OCI-LY3 (cell line): ENCODE results near the gene SLC5A6.

ENCODE experiments used
- H2AFZ ChIP-seq: fragments of 200-600, 300-600 bp; shearing (Covaris generic); 2 replicates; pipeline ENCODE4 v1.6.0; 2014; ENCODE audit warnings: antibody characterized with exemption, low read depth, low read length
- H3K27ac ChIP-seq: fragments of 200-600, 300-600 bp; sonication (generic); 2 replicates; pipeline ENCODE4 v1.5.1; 2014; ENCODE audit warnings: mild to moderate bottlenecking, low read length, moderate library complexity, mixed read lengths
- H3K27me3 ChIP-seq: fragments of 200-600, 300-600 bp; sonication (generic); 2 replicates; pipeline ENCODE4 v1.6.1; 2014; ENCODE audit warnings: low read depth, low read length, mixed read lengths
- H3K36me3 ChIP-seq: fragments of 200-600, 300-600 bp; sonication (generic); replicated peaks from 2 replicates; pipeline ENCODE3; 2014; ENCODE audit warnings: low read depth, low read length, mixed read lengths
- H3K4me1 ChIP-seq: fragments of 300-600, 200-600 bp; sonication (generic); 2 replicates; pipeline ENCODE4 v1.6.1; 2014; ENCODE audit warnings: low read length, mixed read lengths
- H3K4me2 ChIP-seq: fragments of 200-600, 300-600 bp; sonication (generic); 2 replicates; pipeline ENCODE4 v1.6.1; 2014; ENCODE audit warnings: low read length, mixed read lengths
- H3K4me3 ChIP-seq: fragments of 300-600, 200-600 bp; sonication (generic); 2 replicates; pipeline ENCODE4 v1.5.1; 2014; ENCODE audit warnings: antibody characterized with exemption, mild to moderate bottlenecking, low read length, moderate library complexity
- H3K79me2 ChIP-seq: fragments of 300-600, 200-600 bp; shearing (Covaris generic); 2 replicates; pipeline ENCODE4 v1.6.1; 2014; ENCODE audit warnings: mild to moderate bottlenecking, low read length, mixed read lengths
- H3K9ac ChIP-seq: fragments of 300-600, 200-600 bp; shearing (Covaris generic); 2 replicates; pipeline ENCODE4 v1.6.0; 2014; ENCODE audit warnings: mild to moderate bottlenecking, low read length, moderate library complexity
- H3K9me3 ChIP-seq: fragments of 200-600, 300-600 bp; shearing (Covaris generic); 2 replicates; pipeline ENCODE4 v1.6.1; 2014; ENCODE audit warnings: low read length, mixed read lengths; ENCODE audit not compliant: insufficient read depth
- H4K20me1 ChIP-seq: fragments of 200-600, 300-600 bp; sonication (generic); 2 replicates; pipeline ENCODE4 v1.6.1; 2016; ENCODE audit warnings: low read length, mixed read lengths; ENCODE audit not compliant: insufficient read depth
- CTCF ChIP-seq: fragments of 200-600, 300-600 bp; sonication (generic); IDR thresholded peaks from 2 replicates; pipeline ENCODE4 v1.5.1; 2014; ENCODE audit warnings: antibody characterized with exemption, low read length, low read depth
- EZH2phosphoT487 ChIP-seq: fragments of 200-600 bp; shearing (Covaris generic); IDR thresholded peaks from 2 replicates; pipeline ENCODE4 v1.6.1; 2018; ENCODE audit warnings: antibody characterized with exemption, mixed run types, low read depth

SLC5A6 gene

GRCh38 chr2:27158468-27158867 lies 53.6 kb downstream of the SLC5A6 start:
- H3K27ac ChIP-seq, result no peak overlapping the region
- H3K79me2 ChIP-seq, result no peaks in the 10 kb centered on the region
- H3K9ac ChIP-seq, result no peak overlapping the region
- no peak overlapping the region for H3K4me3 ChIP-seq
- no peaks in the 10 kb centered on the region for H3K36me3 ChIP-seq
- no peak for TF ChIP-seq EZH2phosphoT487
- TF ChIP-seq CTCF, result no peak
- H3K4me1 ChIP-seq, result peaks cover 7% of the 10 kb centered on the region
- no peak overlapping the region for H3K4me2 ChIP-seq
- no peaks in the 10 kb centered on the region for H4K20me1 ChIP-seq
- no peaks in the 10 kb centered on the region for H3K27me3 ChIP-seq
- no peak overlapping the region for H2AFZ ChIP-seq
- no peaks in the 10 kb centered on the region for H3K9me3 ChIP-seq

GRCh38 chr2:27155069-27155520 lies 57.0 kb downstream of the SLC5A6 start:
- H3K27ac ChIP-seq, result no peak overlapping the region
- no peaks in the 10 kb centered on the region for H4K20me1 ChIP-seq
- no peaks in the 10 kb centered on the region for H3K9me3 ChIP-seq
- H3K4me1 ChIP-seq, result peaks cover 17% of the 10 kb centered on the region
- H3K36me3 ChIP-seq, result no peaks in the 10 kb centered on the region
- H2AFZ ChIP-seq, result no peak overlapping the region
- H3K4me2 ChIP-seq, result no peak overlapping the region
- no peak overlapping the region for H3K4me3 ChIP-seq
- no peaks in the 10 kb centered on the region for H3K79me2 ChIP-seq
- TF ChIP-seq CTCF (no peak), EZH2phosphoT487 (no peak)
- H3K9ac ChIP-seq, result no peak overlapping the region
- H3K27me3 ChIP-seq, result no peaks in the 10 kb centered on the region

- H3K9me3 ChIP-seq, result no peaks in the 10 kb centered on the region
- no peaks in the 10 kb centered on the region for H3K79me2 ChIP-seq
- peaks cover 17% of the 10 kb centered on the region for H3K4me1 ChIP-seq
- no peak overlapping the region for H3K27ac ChIP-seq
- H3K27me3 ChIP-seq, result no peaks in the 10 kb centered on the region
- H3K4me3 ChIP-seq, result no peak overlapping the region
- H3K36me3 ChIP-seq, result no peaks in the 10 kb centered on the region
- TF ChIP-seq EZH2phosphoT487, result no peak
- TF ChIP-seq CTCF, result no peak
- no peak overlapping the region for H3K9ac ChIP-seq
- H2AFZ ChIP-seq, result no peak overlapping the region
- no peak overlapping the region for H3K4me2 ChIP-seq
- H4K20me1 ChIP-seq, result no peaks in the 10 kb centered on the region
Observed at GRCh38 chr2:27154488-27154887, 57.6 kb downstream of the SLC5A6 start.

GRCh38 chr2:27152796-27153464 lies 59.1 kb downstream of the SLC5A6 start:
- peak overlapping the region; percentile 38 for H3K4me2 ChIP-seq
- no peaks in the 10 kb centered on the region for H3K79me2 ChIP-seq
- H3K9ac ChIP-seq, result no peak overlapping the region
- H3K36me3 ChIP-seq, result no peaks in the 10 kb centered on the region
- H3K4me1 ChIP-seq, result peaks cover 17% of the 10 kb centered on the region
- no peak for TF ChIP-seq CTCF
- no peaks in the 10 kb centered on the region for H4K20me1 ChIP-seq
- H3K9me3 ChIP-seq, result no peaks in the 10 kb centered on the region
- no peak overlapping the region for H3K27ac ChIP-seq
- no peak overlapping the region for H2AFZ ChIP-seq
- H3K4me3 ChIP-seq, result no peak overlapping the region
- H3K27me3 ChIP-seq, result no peaks in the 10 kb centered on the region
